T-helper 1 cell treated with Interleukin-12 subunit alpha and Interleukin-12 subunit beta and Interleukin-4 antibody, amounts not matched to agents 30 ng/mL and 1 ng/mL, for 36 hours (primary cell): ENCODE measurements around the gene CIBAR2. TPM values are rescaled to one million over a fixed set of nuclear protein-coding genes. Genes with fewer than 3 reads are reported as not detected.

Source experiments
- intact Hi-C: fragments of 100-400 bp; cut with micrococcal nuclease; formaldehyde crosslinking; loops from one replicate; pipeline ENCODE4 v1.15.1; 2024
- total RNA-seq: library from RNA; stranded (reverse); gene quantifications from 2 replicates; pipeline ENCODE4 v1.2.3, GENCODE V29; 2022

Gene CIBAR2
- total RNA-seq, 1 donor from 2014 or later, result not detected

DNA sequence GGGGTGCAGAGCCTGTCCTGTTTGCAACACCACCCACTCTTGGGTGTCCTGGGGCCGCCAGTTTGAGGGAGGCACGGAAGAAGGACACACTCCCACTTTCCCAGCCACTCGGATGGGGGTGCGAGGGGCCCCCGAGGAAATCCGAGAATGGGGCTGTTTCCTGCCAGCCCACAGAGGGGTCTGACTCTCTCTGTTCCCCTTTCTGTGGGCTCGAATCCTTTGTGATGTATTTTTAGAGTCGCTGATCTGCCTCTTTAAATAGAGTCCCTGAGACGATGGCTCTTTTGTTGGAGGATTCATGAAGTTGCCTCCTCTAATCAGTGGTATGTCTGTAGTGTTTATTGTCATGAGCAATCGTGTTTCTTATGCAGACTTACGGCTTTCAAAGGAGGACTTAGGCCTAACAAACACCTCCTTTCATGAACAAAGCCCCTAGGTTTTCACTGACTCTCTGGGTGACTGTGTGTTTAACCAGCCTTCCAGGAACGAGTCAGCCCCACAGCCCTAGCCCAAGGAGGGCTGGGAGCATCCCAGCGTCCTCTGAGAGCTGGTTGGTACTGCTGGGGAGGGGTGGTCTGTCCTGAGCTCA, 29.1 kb downstream of the CIBAR2 start:
- intact Hi-C loops, result no loop called here

DNA sequence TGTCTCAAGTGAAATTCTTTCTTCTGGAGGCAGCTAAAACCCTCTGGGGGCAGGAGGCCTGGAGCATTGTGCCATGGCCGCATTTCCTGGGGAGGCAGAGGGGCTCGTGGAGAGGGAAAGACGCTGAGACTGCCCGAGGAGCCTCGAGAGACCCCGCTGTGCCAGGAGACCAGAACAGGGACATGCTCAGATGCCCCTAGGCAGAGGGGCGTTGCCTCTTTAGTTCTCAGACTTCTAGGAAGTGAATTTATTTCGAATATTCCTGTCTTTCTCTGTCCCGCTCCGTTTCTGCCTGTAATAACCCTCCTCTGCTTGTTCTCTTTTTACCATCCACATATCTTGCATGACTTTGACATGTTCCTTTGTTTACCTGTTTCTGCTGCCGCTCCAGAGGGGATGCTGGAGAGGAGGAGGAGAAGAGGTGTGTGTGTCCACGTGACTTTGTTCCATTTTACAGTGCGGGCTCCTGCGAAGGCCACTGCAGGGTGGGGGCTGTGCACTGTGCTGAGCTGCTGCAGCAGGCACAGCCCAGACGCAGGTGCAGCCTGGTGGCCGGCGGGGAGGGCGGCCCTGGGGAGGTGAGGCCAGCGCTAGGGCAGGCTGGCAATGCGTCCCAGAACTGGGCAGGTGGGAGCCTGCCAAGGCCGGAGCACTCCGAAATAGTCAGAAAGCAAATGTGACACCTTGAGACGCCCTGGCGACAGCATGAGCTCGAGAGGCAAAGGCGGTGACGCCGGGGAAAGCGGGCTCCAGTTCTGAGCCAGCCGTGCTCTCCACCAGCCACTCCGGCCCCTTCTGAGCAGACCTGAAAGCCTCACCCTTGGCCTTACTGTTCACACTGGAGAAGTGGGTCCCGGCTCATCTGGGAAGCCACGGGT, 29.9 kb downstream of the CIBAR2 start:
- intact Hi-C loops, result no loop called here

DNA sequence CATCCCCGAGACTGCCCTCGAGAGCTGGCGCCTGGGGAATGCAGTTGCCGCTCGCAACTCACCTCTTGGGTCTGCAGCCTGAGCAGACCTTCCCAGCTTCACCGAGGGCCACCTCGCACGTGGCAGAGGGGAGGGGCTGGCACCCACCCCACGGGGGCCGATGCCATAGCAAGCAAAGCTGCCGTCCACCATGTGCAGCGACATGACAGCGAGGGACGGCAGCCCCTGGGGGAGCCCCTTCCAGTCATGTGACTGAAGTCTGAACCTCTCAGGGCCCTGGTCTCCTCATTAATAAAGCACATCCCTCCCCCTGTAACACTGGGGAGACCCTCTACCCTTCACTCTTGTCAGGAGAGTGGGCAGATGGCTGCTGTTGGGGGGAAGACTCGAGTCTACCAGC, 30.5 kb downstream of the CIBAR2 start:
- intact Hi-C loops, result no loop called here

- intact Hi-C loops, result no loop called here
Observed at GRCh38 chr16:85081038-85081437, 31.2 kb downstream of the CIBAR2 start.

DNA sequence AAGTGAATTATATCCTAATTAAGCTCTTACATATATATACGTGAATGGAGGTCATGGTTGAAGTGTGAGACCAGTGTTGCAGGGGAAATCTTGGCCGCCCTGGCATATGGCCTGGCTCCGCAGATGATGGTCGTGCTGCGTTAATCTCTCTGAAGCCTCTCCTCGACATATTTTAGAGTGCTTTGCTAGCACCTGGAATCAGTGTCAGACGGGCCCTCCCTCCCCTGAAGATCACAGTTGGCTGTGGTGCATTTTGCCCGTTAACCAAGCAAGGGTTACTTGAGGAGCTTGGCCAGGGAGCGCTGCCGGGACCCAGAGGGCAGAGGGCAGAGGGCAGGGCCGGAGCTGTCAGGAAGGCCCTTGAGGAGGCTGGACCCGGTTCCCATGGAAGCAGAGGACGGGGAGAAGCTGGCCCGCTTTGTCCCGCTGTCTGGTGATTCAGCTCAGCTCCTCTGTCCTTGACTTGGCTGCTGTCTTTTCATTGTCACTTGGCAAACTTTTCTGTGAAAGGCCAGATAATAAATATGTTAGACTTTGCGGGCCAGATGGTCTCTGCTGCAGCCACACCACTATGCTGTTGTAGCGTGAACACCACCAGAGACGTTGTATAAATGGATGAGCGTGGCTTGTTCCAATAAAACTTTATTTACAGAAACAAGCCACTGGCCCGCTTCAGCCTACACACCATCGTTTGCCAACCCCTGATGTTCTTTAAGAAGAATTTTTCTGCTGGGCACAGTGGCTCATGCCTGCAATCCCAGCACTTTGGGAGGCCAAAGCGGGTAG, 32.3 kb downstream of the CIBAR2 start:
- intact Hi-C loops, result no loop called here

GRCh38 chr16:85078952-85079351, 33.3 kb downstream of the CIBAR2 start:
- intact Hi-C loops, result no loop called here

GRCh38 chr16:85078226-85078625, 34.0 kb downstream of the CIBAR2 start:
- intact Hi-C loops, result no loop called here

GRCh38 chr16:85077576-85078125, 34.6 kb downstream of the CIBAR2 start:
- intact Hi-C loops, result no loop called here

- intact Hi-C loops, result no loop called here
Observed at GRCh38 chr16:85077039-85077438, 35.2 kb downstream of the CIBAR2 start.

GRCh38 chr16:85075236-85075924, 36.9 kb downstream of the CIBAR2 start:
- intact Hi-C loops, result no loop called here

DNA sequence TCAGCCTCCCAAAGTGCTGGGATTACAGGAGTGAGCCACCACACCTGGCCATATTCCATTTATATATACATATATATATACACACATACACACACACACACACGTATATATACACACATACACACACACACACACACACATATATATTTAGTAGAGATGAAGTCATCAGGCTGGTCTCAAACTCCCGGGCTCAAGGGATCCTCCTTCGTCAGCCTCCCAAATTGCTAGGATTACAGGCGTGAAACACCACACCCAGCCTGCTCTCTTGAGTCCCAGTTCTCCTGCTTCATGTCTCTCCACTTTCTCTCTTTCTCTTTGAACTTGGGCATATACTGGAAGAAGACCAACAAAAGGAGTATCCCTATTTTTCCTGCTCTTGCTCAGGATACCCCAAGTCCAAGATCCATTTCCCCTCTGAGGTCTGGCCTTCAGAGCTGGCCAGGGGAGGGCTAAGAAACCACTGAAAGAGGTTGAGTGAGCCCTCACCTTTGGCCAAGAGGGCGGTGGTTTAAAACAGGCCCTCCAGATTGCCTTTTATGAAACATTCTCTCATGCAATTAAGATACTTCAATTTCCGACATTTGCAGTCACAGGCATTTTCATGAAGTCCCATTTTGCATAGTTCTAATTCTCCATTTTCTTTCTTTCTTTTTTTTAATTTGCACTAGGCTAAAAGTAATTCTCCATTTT, 37.9 kb downstream of the CIBAR2 start:
- intact Hi-C loops, result no loop called here

- intact Hi-C loops, result no loop called here
Observed at GRCh38 chr16:85072947-85073346, 39.3 kb downstream of the CIBAR2 start.

GRCh38 chr16:85072076-85072860, 40.0 kb downstream of the CIBAR2 start:
- intact Hi-C loops, result no loop called here

DNA sequence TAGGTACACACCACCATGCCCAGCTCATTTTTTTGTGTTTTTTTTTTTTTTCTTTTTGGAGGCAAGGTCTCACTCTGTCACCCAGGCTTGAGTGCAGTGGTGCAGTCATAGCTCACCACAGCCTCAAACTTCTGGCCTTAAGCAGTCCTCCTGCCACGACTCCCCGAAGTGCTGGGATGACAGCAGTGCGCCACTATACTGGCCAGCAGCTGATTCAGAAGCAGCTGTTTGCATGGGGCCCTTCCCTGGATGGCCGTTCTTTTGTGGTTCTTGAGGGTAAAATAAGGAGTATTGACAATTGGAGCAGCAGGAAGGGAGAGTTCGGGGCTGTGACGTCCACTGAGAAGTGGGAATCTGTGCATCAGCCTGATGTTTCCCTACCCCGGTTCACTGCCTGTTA, 43.1 kb downstream of the CIBAR2 start:
- intact Hi-C loops, result no loop called here

DNA sequence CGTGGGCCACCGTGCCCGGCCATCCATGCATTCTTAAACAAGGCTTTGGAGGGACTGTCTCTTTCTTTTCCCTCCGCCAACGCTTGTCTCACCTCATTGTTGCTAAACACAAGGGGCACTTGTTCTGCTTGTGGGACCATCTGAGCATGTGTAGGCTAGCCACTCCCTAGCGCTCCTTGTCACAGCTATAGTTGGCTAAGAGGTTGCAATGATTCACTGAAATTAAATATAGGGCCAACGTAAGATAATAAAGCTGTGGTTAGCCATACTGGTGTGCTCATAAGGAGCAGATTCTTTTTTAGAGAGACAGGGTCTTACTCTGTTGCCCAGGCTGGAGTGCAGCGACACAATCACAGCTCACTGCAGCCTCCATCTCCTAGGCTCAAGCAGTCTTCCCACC, 43.5 kb downstream of the CIBAR2 start:
- intact Hi-C loops, result no loop called here

- intact Hi-C loops, result no loop called here
Observed at GRCh38 chr16:85067426-85067825, 44.8 kb downstream of the CIBAR2 start.

DNA sequence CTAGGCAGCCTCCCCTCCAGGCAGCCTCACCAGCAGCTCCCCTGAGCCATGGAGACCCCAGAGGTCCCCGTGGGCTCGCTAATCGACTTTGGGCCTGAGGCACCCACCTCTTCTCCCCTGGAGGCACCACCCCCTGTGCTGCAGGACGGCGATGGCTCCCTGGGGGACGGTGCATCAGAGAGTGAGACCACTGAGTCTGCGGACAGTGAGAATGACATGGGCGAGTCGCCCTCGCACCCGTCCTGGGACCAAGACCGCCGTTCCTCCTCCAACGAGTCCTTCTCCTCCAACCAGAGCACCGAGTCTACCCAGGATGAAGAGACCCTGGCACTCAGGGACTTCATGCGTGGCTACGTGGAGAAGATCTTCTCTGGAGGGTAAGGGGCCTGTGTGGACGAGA, 45.2 kb downstream of the CIBAR2 start:
- intact Hi-C loops, result no loop called here

- intact Hi-C loops, result no loop called here
Observed at GRCh38 chr16:85066346-85066885, 45.9 kb downstream of the CIBAR2 start.

GRCh38 chr16:85065099-85065498, 47.2 kb downstream of the CIBAR2 start:
- intact Hi-C loops, result no loop called here

GRCh38 chr16:85064186-85064585, 48.1 kb downstream of the CIBAR2 start:
- intact Hi-C loops, result no loop called here
